8988T (cell line): ENCODE measurements around the gene IPO11.
"Not testable (repeated sequence)": the region's sequence is repeated elsewhere in the genome, so short reads cannot be mapped to it uniquely, and the experiment has no call there.

Experiments
- DNase-seq: peaks from one replicate; pipeline ENCODE4 v3.0.0; 2011

IPO11 gene

GRCh38 chr5:62650197-62650596, 237.6 kb downstream of the IPO11 start:
- no peak for DNase-seq

DNA sequence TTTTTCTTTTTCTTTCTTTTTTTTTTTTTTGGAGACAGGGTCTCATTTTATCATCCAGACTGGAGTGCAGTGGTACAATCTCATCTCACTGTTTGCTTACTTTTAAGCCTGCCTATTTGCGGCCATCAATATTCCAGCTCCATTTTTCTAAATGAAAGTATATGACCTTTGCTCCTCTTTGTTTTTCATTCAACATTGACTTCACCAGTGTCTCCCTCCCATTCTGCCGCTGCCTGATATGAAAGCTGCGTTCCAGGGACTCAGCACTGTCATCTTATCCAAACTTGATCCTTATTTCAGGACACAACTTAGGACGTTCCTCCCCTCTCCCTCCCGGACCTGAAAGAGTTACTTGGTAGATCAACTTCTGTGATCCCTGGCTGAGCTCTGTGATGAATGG, 239.7 kb downstream of the IPO11 start:
- DNase-seq = no peak

DNA sequence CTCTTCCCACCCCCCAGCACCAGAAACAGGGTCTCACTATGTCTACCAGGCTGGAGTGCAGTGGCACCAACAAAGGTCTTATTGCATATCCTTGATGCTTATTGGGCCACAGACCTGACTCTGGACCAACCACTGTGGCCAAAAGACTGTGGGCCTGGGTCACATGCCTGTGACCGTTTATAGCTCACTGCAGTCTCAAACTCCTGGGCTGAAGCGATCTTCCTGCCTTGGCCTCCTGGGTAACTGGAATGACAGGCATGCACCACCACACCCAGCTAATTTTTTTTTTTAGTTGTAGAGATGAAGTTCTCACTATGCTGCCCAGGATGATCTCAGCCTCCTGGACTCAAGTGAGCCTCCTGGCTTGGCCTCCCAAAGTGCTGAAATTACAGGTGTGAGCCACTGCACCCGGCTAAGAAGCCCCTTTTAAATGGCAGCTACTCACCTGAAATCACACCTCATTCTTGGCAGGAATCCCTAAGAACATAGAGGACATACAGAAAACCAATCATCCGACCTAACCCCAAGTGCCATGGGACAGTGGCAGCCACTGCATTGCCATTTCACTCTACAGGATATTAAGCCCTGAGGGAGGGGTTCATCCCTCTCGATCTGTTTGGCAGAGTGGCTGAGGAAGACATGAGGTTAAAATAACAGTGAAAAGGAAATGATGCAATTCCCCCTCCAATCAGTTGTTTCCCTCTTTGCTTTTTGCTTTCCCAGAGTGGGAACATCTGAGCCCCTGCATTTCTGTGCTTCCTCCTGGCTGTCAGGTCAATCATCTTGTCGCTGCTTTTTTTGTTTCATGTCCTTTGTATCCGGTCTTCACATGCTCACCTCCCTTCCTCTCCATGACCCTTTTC, 240.7 kb downstream of the IPO11 start:
- no peak for DNase-seq

DNA sequence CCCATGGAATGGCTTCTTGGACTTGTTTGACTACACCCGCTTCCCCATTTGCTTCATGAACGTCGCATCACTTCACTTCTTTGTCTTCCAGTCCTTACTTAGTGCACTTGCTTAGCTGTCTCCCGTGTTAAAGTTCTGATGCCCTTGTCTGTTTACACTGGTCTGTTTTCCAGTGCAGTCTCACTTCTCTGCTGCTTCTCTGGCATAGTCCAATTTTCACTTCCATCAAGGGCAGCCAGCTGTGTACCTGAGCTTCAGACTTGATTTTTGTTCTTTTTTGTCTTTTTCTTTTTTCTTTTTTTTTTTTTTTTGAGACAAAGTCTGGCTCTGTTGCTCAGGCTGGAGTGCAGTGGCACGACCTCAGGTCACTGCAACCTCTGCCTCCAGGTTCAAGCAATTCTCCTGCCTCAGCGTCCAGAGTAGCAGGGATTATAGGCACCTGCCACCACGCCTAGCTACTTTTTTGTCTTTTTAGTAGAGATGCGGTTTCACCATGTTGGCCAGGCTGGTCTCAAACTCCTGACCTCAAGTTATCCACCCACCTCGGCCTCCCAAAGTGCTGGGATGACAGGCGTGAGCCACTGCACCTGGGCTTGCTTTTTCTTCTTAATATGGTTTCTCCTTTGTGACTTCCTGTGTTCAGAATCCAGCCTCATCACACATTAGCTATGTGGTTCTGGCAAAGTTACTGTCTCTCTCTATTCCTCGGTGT, 241.5 kb downstream of the IPO11 start:
- no peak for DNase-seq

- DNase-seq = not testable (repeated sequence)
Measured at GRCh38 chr5:62657772-62658171, 245.2 kb downstream of the IPO11 start.

DNA sequence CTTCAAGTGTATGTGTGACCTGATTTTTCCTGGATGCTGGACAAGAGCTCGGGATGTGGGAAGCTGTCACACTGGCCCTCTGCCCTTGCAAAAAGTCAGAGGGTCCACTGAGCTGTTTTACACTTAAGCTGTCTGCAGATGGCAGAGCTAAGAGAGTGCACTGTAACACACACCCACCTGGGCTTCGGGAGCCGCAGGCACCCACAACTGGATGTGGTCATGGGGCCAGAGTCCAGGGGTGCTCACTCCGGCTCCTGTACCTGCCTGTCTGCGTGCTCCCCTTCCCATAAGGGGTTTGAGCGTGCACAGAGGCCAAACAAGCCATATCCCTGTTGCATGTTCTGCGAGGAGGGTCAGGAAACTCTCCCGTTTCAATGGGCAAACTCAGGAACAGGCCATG, 248.6 kb downstream of the IPO11 start:
- no peak for DNase-seq

- DNase-seq = no peak
Measured at GRCh38 chr5:62662521-62662920, 250.0 kb downstream of the IPO11 start.

- no peak for DNase-seq
Measured at GRCh38 chr5:62671479-62671878, 258.9 kb downstream of the IPO11 start.

DNA sequence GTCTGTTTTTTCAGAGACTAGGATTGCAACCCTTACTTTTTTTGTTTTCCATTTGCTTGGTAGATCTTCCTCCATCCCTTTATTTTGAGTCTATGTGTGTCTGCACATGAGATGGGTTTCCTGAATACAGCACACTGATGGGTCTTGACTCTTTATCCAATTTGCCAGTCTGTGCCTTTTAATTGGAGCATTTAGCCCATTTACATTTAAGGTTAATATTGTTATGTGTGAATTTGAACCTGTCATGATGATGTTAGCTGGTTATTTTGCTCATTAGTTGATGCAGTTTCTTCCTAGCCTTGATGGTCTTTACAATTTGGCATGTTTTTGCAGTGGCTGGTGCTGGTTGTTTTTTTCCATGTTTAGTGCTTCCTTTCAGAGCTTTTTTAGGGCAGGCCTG, 264.0 kb downstream of the IPO11 start:
- DNase-seq = not testable (repeated sequence)
